Measurements from ENCODE around the gene MGLL. TPM values are rescaled to one million over a fixed set of nuclear protein-coding genes. Genes with fewer than 3 reads are reported as not detected.

MGLL gene
- total RNA-seq, 1 donor from 2014 or later, result 27.3 TPM

GRCh38 chr3:127718245-127718915 is 103.9 kb downstream of the MGLL start:
- Histone ChIP-seq H3K79me2 (ENCODE audit: insufficient read depth, low read length) (no peaks in the 10 kb centered on the region), H3K27me3 (ENCODE audit: insufficient read depth, low read length) (no peaks in the 10 kb centered on the region), H4K20me1 (ENCODE audit: insufficient read depth, low read length) (no peaks in the 10 kb centered on the region), H3K4me2 (ENCODE audit: low read length) (no peak overlapping the region), H3K36me3 (ENCODE audit: insufficient read depth, low read length) (no peaks in the 10 kb centered on the region), H2AFZ (ENCODE audit: low read depth, low read length) (no peak overlapping the region), H3K9me3 (ENCODE audit: insufficient read depth, low read depth, low read length) (no peaks in the 10 kb centered on the region), H3K27ac (ENCODE audit: low read depth, low read length) (no peak overlapping the region), H3K9ac (ENCODE audit: low read length) (no peak overlapping the region), H3K4me1 (ENCODE audit: insufficient read depth, low read length) (peaks cover 10% of the 10 kb centered on the region), H3K4me3 (ENCODE audit: insufficient read depth, low read depth, low read length) (no peak overlapping the region)
- no peak for DNase-seq (ENCODE audit: low read depth)
- Mint-ChIP-seq H3K4me1 (ENCODE audit: low read depth, unreplicated experiment) (peaks cover 4% of the 10 kb centered on the region), H3K27me3 (ENCODE audit: low read depth, unreplicated experiment) (peaks cover 3% of the 10 kb centered on the region), H3K27ac (ENCODE audit: unreplicated experiment) (no peak overlapping the region), H3K36me3 (ENCODE audit: low read depth, unreplicated experiment) (peaks cover 14% of the 10 kb centered on the region), H3K4me3 (ENCODE audit: unreplicated experiment) (no peak overlapping the region), H3K9me3 (ENCODE audit: unreplicated experiment) (no peaks in the 10 kb centered on the region)
- FAIRE-seq, result no peak
- TF ChIP-seq EZH2 (IDR thresholded peaks at IDR 0.05; ENCODE audit: insufficient read depth, low read length) (no peak), CTCF (IDR thresholded peaks at IDR 0.05; ENCODE audit: insufficient read depth, low read depth, low read length) (no peak)

GRCh38 chr3:127717357-127718244 is 104.7 kb downstream of the MGLL start:
- H3K9me3 Mint-ChIP-seq (ENCODE audit: unreplicated experiment), result no peaks in the 10 kb centered on the region
- H3K4me2 ChIP-seq (ENCODE audit: low read length), result no peak overlapping the region
- DNase-seq (ENCODE audit: low read depth), result no peak
- peaks cover 1% of the 10 kb centered on the region for H3K4me1 Mint-ChIP-seq (ENCODE audit: low read depth, unreplicated experiment)
- no peak overlapping the region for H3K9ac ChIP-seq (ENCODE audit: low read length)
- H3K4me3 Mint-ChIP-seq (ENCODE audit: unreplicated experiment), result no peak overlapping the region
- TF ChIP-seq EZH2 (IDR thresholded peaks at IDR 0.05; ENCODE audit: insufficient read depth, low read length) (no peak), CTCF (IDR thresholded peaks at IDR 0.05; ENCODE audit: insufficient read depth, low read depth, low read length) (no peak)
- H4K20me1 ChIP-seq (ENCODE audit: insufficient read depth, low read length), result no peaks in the 10 kb centered on the region
- no peaks in the 10 kb centered on the region for H3K79me2 ChIP-seq (ENCODE audit: insufficient read depth, low read length)
- no peak overlapping the region for H3K27ac ChIP-seq (ENCODE audit: low read depth, low read length)
- H3K4me1 ChIP-seq (ENCODE audit: insufficient read depth, low read length), result peaks cover 3% of the 10 kb centered on the region
- H3K36me3 ChIP-seq (ENCODE audit: insufficient read depth, low read length), result no peaks in the 10 kb centered on the region
- H3K27me3 ChIP-seq (ENCODE audit: insufficient read depth, low read length), result no peaks in the 10 kb centered on the region
- no peak overlapping the region for H3K27ac Mint-ChIP-seq (ENCODE audit: unreplicated experiment)
- no peaks in the 10 kb centered on the region for H3K9me3 ChIP-seq (ENCODE audit: insufficient read depth, low read depth, low read length)
- no peak overlapping the region for H2AFZ ChIP-seq (ENCODE audit: low read depth, low read length)
- peaks cover 19% of the 10 kb centered on the region for H3K36me3 Mint-ChIP-seq (ENCODE audit: low read depth, unreplicated experiment)
- no peak overlapping the region for H3K4me3 ChIP-seq (ENCODE audit: insufficient read depth, low read depth, low read length)
- FAIRE-seq, result no peak
- peaks cover 4% of the 10 kb centered on the region for H3K27me3 Mint-ChIP-seq (ENCODE audit: low read depth, unreplicated experiment)
